GM23338 (cell line): Measurements from ENCODE around the gene RBM7. TPM values are rescaled to one million over a fixed set of nuclear protein-coding genes. Genes with fewer than 3 reads are reported as not detected.

ENCODE experiments used
- ATAC-seq: fragments of 200-7000 bp; cut with Tn5 transposase; 3 replicates; pipeline ENCODE4 v1.9.1; 2020
- DNase-seq: peaks from one replicate; pipeline ENCODE4 v3.0.0-alpha.2; 2015; ENCODE audit warnings: low spot score
- H2AFZ ChIP-seq: fragments of 200-600 bp; sonication (generic); 2 replicates; pipeline ENCODE4 v1.8.0; 2016; ENCODE audit warnings: antibody characterized with exemption, mild to moderate bottlenecking, moderate library complexity
- H3F3A ChIP-seq: fragments of 200-600 bp; sonication (generic); replicated peaks from 2 replicates; pipeline ENCODE4 v1.8.0; 2017; ENCODE audit warnings: antibody characterized with exemption, mixed run types, low read depth
- H3K27ac ChIP-seq: fragments of 200-600 bp; sonication (generic); 2 replicates; pipeline ENCODE4 v1.6.1; 2016; ENCODE audit warnings: low read depth
- H3K27me3 ChIP-seq: fragments of 200-600 bp; sonication (generic); 2 replicates; pipeline ENCODE4 v1.8.0; 2016; ENCODE audit warnings: mild to moderate bottlenecking, mixed run types, moderate library complexity; ENCODE audit not compliant: insufficient read depth
- H3K36me3 ChIP-seq: fragments of 200-600 bp; sonication (generic); 2 replicates; pipeline ENCODE4 v1.8.0; 2016; ENCODE audit warnings: mild to moderate bottlenecking; ENCODE audit not compliant: insufficient read depth
- H3K4me1 ChIP-seq: fragments of 200-600 bp; sonication (generic); 2 replicates; pipeline ENCODE4 v1.8.0; 2016; ENCODE audit warnings: mild to moderate bottlenecking, moderate library complexity; ENCODE audit not compliant: insufficient read depth
- H3K4me2 ChIP-seq: fragments of 200-600 bp; sonication (generic); 2 replicates; pipeline ENCODE4 v1.7.1; 2017; ENCODE audit warnings: mixed run types
- H3K4me3 ChIP-seq: fragments of 200-600 bp; sonication (generic); 2 replicates; pipeline ENCODE4 v1.6.1; 2016; ENCODE audit warnings: mixed run types
- H3K79me2 ChIP-seq: fragments of 200-600 bp; sonication (generic); replicated peaks from 2 replicates; pipeline ENCODE4 v1.8.0; 2017; ENCODE audit warnings: mild to moderate bottlenecking; ENCODE audit not compliant: insufficient read depth
- H3K9me2 ChIP-seq: fragments of 200-600 bp; sonication (generic); 2 replicates; pipeline ENCODE4 v1.8.0; 2017; ENCODE audit not compliant: insufficient read depth
- H4K20me1 ChIP-seq: fragments of 200-600 bp; sonication (generic); replicated peaks from 2 replicates; pipeline ENCODE4 v1.8.0; 2017; ENCODE audit warnings: mild to moderate bottlenecking; ENCODE audit not compliant: insufficient read depth
- H3K27ac Mint-ChIP-seq: 2 replicates; pipeline ENCODE4 v1.8.0; 2020; ENCODE audit warnings: inconsistent platforms, mild to moderate bottlenecking, moderate library complexity, mixed read lengths
- H3K27me3 Mint-ChIP-seq: 3 replicates; pipeline ENCODE4 v1.8.0; 2022; ENCODE audit warnings: low read depth, mild to moderate bottlenecking, moderate library complexity, mixed read lengths, inconsistent platforms; ENCODE audit not compliant: insufficient read depth, poor library complexity
- H3K36me3 Mint-ChIP-seq: 3 replicates; pipeline ENCODE4 v1.8.0; 2021; ENCODE audit warnings: low read depth, mild to moderate bottlenecking, inconsistent platforms, moderate library complexity, mixed read lengths
- H3K4me1 Mint-ChIP-seq: 3 replicates; pipeline ENCODE4 v1.8.0; 2020; ENCODE audit warnings: mild to moderate bottlenecking, inconsistent platforms, mixed read lengths
- H3K4me3 Mint-ChIP-seq: 3 replicates; pipeline ENCODE4 v1.8.0; 2021; ENCODE audit warnings: moderate library complexity, mild to moderate bottlenecking, inconsistent platforms, mixed read lengths
- H3K9me3 Mint-ChIP-seq: 3 replicates; pipeline ENCODE4 v1.8.0; 2020; ENCODE audit warnings: moderate library complexity, mild to moderate bottlenecking, inconsistent platforms, mixed read lengths
- CREB1 ChIP-seq: fragments of 250-450 bp; sonication (Bioruptor Pico); IDR thresholded peaks from 2 replicates; pipeline ENCODE4 v1.5.0; 2020; ENCODE audit warnings: low read depth, mild to moderate bottlenecking, moderate library complexity
- CTCF ChIP-seq, 2 experiments: fragments of 200-600 bp in 1 of 2; sonication (generic) in 1 of 2; conservative IDR thresholded peaks; 2 replicates each; pipeline versions ENCODE4 v1.5.1 to v1.6.1; 2016 to 2017; ENCODE audit warnings: antibody characterized with exemption in 2 of 2, low read depth in 2 of 2, mild to moderate bottlenecking in 2 of 2, moderate library complexity in 1 of 2
- ETS1 ChIP-seq: IDR thresholded peaks from 2 replicates; pipeline ENCODE4 v1.6.1; 2016; ENCODE audit warnings: antibody characterized with exemption
- EZH2phosphoT487 ChIP-seq: fragments of 200-600 bp; sonication (generic); IDR thresholded peaks from one replicate; pipeline ENCODE4 v1.8.1; 2018; ENCODE audit warnings: antibody characterized with exemption; ENCODE audit not compliant: unreplicated experiment
- POLR2AphosphoS5 ChIP-seq: IDR thresholded peaks from 2 replicates; pipeline ENCODE4 v1.6.1; 2016; ENCODE audit warnings: antibody characterized with exemption, low read depth
- REST ChIP-seq: IDR thresholded peaks from one replicate; pipeline ENCODE4 v1.6.1; 2018; ENCODE audit warnings: antibody characterized with exemption; ENCODE audit not compliant: unreplicated experiment
- STAT1 ChIP-seq: IDR thresholded peaks from one replicate; pipeline ENCODE4 v1.6.1; 2016; ENCODE audit warnings: antibody characterized with exemption; ENCODE audit not compliant: unreplicated experiment
- ZNF114 ChIP-seq: fragments of 250-450 bp; sonication (Bioruptor Pico); IDR thresholded peaks from 2 replicates; pipeline ENCODE4 v1.5.0; 2020; ENCODE audit warnings: mild to moderate bottlenecking, moderate library complexity
- polyA plus RNA-seq: library from polyadenylated mRNA; unstranded; fragments of >200 nt; fragmentation: Nextera tagmentation; extraction: Ambion mirVana; gene quantifications from 2 replicates; pipeline ENCODE4 v1.2.1, GENCODE V29; 2016
- total RNA-seq: library from RNA; depleted of rRNA; stranded (reverse); fragments of >200 nt; shearing (Covaris generic); gene quantifications from 2 replicates; pipeline ENCODE4 v1.2.3, GENCODE V29; 2014

Gene RBM7
- total and polyA plus RNA-seq, 2 experiments from 2014 or later = 31.5 to 57.2 TPM

GRCh38 chr11:114438303-114438702 is 37.8 kb downstream of the RBM7 start (continued):
- TF ChIP-seq CTCF (conservative IDR thresholded peaks at IDR 0.05; ENCODE audit: low read depth in 2 of 2) (no peak), CREB1 (CRISPR knock-in tag) (no peak)

- Histone ChIP-seq H3K9me2 (no peaks in the 10 kb centered on the region), H3F3A (peaks cover 5% of the 10 kb centered on the region; the same call in 1 of the 2 replicates), H3K4me3 (peak within 1 kb of the TSS; percentile 72), H3K79me2 (peaks cover 52% of the 10 kb centered on the region), H4K20me1 (peaks cover 14% of the 10 kb centered on the region), H3K4me2 (peak within 1 kb of the TSS; percentile 87), H3K4me1 (peaks cover 27% of the 10 kb centered on the region), H3K36me3 (no peaks in the 10 kb centered on the region), H3K27me3 (no peaks in the 10 kb centered on the region), H2AFZ (peak within 1 kb of the TSS; percentile 89), H3K27ac (peak within 1 kb of the TSS; percentile 91)
- TF ChIP-seq EZH2phosphoT487 (no peak), CTCF (conservative IDR thresholded peaks at IDR 0.05; ENCODE audit: low read depth in 2 of 2) (0 out of 4 replicates have a peak, but pooled peaks of 1 of the 2 experiments have one; percentile 13), REST (no peak), CREB1 (CRISPR knock-in tag) (peak; percentile 30; the same call in 1 of the 2 replicates), ZNF114 (CRISPR knock-in tag) (no peak), STAT1 (no peak), POLR2AphosphoS5 (peak; percentile 87), ETS1 (peak; percentile 88)
- Mint-ChIP-seq H3K36me3 (peaks cover 27% of the 10 kb centered on the region), H3K4me1 (peaks cover 45% of the 10 kb centered on the region), H3K27ac (peak within 1 kb of the TSS; percentile 97), H3K9me3 (no peaks in the 10 kb centered on the region; the same call in 2 of the 3 replicates), H3K4me3 (peak within 1 kb of the TSS; percentile 99), H3K27me3 (no peaks in the 10 kb centered on the region)
- DNase-seq (peak; percentile 96), ATAC-seq (peak; percentile 94)
Observed at GRCh38 chr11:114439229-114440120, 39.0 kb downstream of the RBM7 start, which contains the start of gene REXO2. Gene REXO2, plus strand, starts transcription at chr11:114439467. Its CDS starts 62 bp downstream, at chr11:114439529.
